HepG2 (cell line): Measurements from ENCODE around the gene H2AZ1. TPM values are rescaled to one million over a fixed set of nuclear protein-coding genes. Genes with fewer than 3 reads are reported as not detected.
A peak's percentile ranks its signal among the peaks of the same experiment; 100 is the strongest.

Source experiments
- CSRNP1 ChIP-seq: sonication (generic); formaldehyde crosslinking; IDR thresholded peaks from 2 replicates; pipeline ENCODE4 v1.8.1; 2023; ENCODE audit warnings: mild to moderate bottlenecking, missing genetic modification reagents
- GATA4 ChIP-seq: sonication (generic); IDR thresholded peaks from 2 replicates; pipeline ENCODE4 v1.6.1; 2016; ENCODE audit warnings: antibody characterized with exemption, low read depth, borderline replicate concordance
- IRF1 ChIP-seq: sonication (generic); formaldehyde crosslinking; IDR thresholded peaks from 2 replicates; pipeline ENCODE4 v1.4.0; 2020; ENCODE audit warnings: low read depth, mild to moderate bottlenecking, missing genetic modification reagents
- MATR3 ChIP-seq: sonication (generic); formaldehyde crosslinking; IDR thresholded peaks from 2 replicates; pipeline ENCODE4 v1.4.0; 2020; ENCODE audit warnings: missing genetic modification reagents
- PRDM15 ChIP-seq: sonication (generic); formaldehyde crosslinking; IDR thresholded peaks from 2 replicates; pipeline ENCODE4 v1.4.0; 2020; ENCODE audit warnings: missing genetic modification reagents
- ZNF253 ChIP-seq: sonication (generic); formaldehyde crosslinking; IDR thresholded peaks from 2 replicates; pipeline ENCODE4 v1.8.0; 2022; ENCODE audit warnings: mild to moderate bottlenecking, missing genetic modification reagents, borderline replicate concordance
- polyA plus RNA-seq, 8 experiments: library from polyadenylated mRNA; depleted of rRNA in 3 of 8; stranded (reverse) in 7 of 8; unstranded in 1 of 8; fragments of >200 nt; fragmentation: Illumina TruSeq in 4 of 8; extraction: Trizol in 4 of 8; gene quantifications; 2 replicates each; pipeline versions ENCODE4 v1.2.1 to v1.2.3, GENCODE V29; 2011 to 2016; ENCODE audit warnings: low read depth in 4 of 8, missing spikeins in 1 of 8, mixed read lengths in 1 of 8; ENCODE audit not compliant: insufficient read depth in 1 of 8
- total RNA-seq, 5 experiments: library from RNA; depleted of rRNA; stranded (reverse); fragments of >200 nt; fragmentation: Illumina TruSeq; extraction: Trizol; gene quantifications; 2 replicates each; pipeline ENCODE4 v1.2.3, GENCODE V29; 2016; ENCODE audit warnings: low read depth in 1 of 5
- TF ChIP-seq, protein P1 (sequence below): sonication (generic); formaldehyde crosslinking; IDR thresholded peaks from 2 replicates; pipeline ENCODE4 v1.4.0; 2020; ENCODE audit warnings: low read depth, missing genetic modification reagents
- TF ChIP-seq, protein P2 (sequence below): sonication (generic); formaldehyde crosslinking; IDR thresholded peaks from 2 replicates; pipeline ENCODE4 v1.4.0; 2020; ENCODE audit warnings: missing genetic modification reagents, borderline replicate concordance
- TF ChIP-seq, protein P3 (sequence below): IDR thresholded peaks from 2 replicates; pipeline ENCODE4 v1.6.1; 2018; ENCODE audit warnings: missing genetic modification reagents, mild to moderate bottlenecking, missing compliant biosample characterization

The H2AZ1 gene
- total and polyA plus RNA-seq, 2 of the 13 experiments (the other 11 are each of a cell fraction or from before 2014, with no cell fraction given), result 301 to 574 TPM

DNA sequence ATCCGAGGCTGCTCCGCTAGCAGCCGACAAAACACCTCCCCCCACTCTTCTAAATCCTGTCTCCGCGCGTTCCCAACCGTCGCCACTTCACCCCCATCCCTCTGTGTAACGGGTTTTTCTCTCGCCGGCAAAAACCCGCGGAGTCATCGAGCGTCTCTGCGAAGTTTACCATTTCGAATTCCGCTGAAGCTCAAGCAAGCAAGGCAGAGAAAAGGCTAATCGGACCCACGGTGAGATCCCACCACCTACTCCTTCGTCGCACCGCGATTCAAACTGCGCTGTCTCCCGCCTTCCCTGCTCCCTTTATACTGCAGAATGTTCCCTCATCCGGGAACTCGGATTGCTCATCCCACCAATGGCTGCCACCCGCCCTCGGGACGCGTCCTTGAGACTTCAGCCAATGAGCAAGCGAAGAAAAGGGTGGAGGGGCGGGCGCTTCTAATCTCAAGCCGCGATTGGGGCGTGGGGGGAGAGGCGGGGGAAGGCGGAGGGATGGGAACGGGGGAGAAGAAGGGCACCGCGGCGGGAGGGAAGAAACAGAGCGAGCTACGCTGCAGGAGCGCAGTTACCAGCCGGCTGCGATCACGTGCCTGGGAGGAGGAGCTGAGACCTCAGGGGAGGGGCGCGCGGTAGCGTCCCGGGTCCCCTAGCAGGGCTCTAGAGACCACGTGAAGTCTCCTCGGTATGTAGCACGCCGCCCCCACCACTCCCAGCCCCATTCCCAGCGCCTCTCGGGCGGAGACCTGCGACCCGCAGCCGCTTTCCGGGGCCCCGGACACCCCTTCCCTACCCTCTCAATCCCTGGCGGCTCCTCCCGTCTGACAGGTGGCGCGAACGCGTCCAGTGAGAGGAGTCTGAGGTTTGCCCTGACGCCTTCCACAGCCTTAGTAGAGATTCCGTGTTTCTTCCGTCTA lies at the start of gene H2AZ1 (continued):
- no peak for TF ChIP-seq IRF1
- no peak for TF ChIP-seq PRDM15 (CRISPR knock-in tag)
- TF ChIP-seq GATA4, result peak; percentile 60; the same call in 1 of the 2 replicates
- TF ChIP-seq, protein P1, sequence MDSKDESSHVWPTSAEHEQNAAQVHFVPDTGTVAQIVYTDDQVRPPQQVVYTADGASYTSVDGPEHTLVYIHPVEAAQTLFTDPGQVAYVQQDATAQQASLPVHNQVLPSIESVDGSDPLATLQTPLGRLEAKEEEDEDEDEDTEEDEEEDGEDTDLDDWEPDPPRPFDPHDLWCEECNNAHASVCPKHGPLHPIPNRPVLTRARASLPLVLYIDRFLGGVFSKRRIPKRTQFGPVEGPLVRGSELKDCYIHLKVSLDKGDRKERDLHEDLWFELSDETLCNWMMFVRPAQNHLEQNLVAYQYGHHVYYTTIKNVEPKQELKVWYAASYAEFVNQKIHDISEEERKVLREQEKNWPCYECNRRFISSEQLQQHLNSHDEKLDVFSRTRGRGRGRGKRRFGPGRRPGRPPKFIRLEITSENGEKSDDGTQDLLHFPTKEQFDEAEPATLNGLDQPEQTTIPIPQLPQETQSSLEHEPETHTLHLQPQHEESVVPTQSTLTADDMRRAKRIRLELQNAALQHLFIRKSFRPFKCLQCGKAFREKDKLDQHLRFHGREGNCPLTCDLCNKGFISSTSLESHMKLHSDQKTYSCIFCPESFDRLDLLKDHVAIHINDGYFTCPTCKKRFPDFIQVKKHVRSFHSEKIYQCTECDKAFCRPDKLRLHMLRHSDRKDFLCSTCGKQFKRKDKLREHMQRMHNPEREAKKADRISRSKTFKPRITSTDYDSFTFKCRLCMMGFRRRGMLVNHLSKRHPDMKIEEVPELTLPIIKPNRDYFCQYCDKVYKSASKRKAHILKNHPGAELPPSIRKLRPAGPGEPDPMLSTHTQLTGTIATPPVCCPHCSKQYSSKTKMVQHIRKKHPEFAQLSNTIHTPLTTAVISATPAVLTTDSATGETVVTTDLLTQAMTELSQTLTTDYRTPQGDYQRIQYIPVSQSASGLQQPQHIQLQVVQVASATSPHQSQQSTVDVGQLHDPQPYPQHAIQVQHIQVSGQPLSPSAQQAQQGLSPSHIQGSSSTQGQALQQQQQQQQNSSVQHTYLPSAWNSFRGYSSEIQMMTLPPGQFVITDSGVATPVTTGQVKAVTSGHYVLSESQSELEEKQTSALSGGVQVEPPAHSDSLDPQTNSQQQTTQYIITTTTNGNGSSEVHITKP, result no peak
- TF ChIP-seq, protein P2, sequence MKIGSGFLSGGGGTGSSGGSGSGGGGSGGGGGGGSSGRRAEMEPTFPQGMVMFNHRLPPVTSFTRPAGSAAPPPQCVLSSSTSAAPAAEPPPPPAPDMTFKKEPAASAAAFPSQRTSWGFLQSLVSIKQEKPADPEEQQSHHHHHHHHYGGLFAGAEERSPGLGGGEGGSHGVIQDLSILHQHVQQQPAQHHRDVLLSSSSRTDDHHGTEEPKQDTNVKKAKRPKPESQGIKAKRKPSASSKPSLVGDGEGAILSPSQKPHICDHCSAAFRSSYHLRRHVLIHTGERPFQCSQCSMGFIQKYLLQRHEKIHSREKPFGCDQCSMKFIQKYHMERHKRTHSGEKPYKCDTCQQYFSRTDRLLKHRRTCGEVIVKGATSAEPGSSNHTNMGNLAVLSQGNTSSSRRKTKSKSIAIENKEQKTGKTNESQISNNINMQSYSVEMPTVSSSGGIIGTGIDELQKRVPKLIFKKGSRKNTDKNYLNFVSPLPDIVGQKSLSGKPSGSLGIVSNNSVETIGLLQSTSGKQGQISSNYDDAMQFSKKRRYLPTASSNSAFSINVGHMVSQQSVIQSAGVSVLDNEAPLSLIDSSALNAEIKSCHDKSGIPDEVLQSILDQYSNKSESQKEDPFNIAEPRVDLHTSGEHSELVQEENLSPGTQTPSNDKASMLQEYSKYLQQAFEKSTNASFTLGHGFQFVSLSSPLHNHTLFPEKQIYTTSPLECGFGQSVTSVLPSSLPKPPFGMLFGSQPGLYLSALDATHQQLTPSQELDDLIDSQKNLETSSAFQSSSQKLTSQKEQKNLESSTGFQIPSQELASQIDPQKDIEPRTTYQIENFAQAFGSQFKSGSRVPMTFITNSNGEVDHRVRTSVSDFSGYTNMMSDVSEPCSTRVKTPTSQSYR, result no peak; the same call in 1 of the 2 replicates
- no peak for TF ChIP-seq MATR3 (CRISPR knock-in tag)
- TF ChIP-seq, protein P3, sequence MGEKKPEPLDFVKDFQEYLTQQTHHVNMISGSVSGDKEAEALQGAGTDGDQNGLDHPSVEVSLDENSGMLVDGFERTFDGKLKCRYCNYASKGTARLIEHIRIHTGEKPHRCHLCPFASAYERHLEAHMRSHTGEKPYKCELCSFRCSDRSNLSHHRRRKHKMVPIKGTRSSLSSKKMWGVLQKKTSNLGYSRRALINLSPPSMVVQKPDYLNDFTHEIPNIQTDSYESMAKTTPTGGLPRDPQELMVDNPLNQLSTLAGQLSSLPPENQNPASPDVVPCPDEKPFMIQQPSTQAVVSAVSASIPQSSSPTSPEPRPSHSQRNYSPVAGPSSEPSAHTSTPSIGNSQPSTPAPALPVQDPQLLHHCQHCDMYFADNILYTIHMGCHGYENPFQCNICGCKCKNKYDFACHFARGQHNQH (CRISPR knock-in tag), result peak; percentile 69; the same call in 1 of the 2 replicates
- TF ChIP-seq ZNF253 (CRISPR knock-in tag), result no peak
- TF ChIP-seq CSRNP1 (CRISPR knock-in tag), result 0 out of 2 replicates have a peak, but pooled peaks have one; percentile 32
